PC-3 (cell line): ENCODE results near the gene SPDEF.

ENCODE experiments used
- EZH2 ChIP-seq: fragments of 300-600 bp; sonication (generic); IDR thresholded peaks from one replicate; pipeline ENCODE4 v1.6.1; 2017; ENCODE audit warnings: antibody characterized with exemption, mild to moderate bottlenecking, low read length; ENCODE audit not compliant: unreplicated experiment
- TF ChIP-seq, protein P1 (sequence below): fragments of 300-600 bp; sonication (generic); conservative IDR thresholded peaks from 2 replicates; pipeline ENCODE4 v1.5.1; 2017; ENCODE audit warnings: antibody characterized with exemption, low read depth, mild to moderate bottlenecking, low read length

- no peak for TF ChIP-seq EZH2
- TF ChIP-seq, protein P1, sequence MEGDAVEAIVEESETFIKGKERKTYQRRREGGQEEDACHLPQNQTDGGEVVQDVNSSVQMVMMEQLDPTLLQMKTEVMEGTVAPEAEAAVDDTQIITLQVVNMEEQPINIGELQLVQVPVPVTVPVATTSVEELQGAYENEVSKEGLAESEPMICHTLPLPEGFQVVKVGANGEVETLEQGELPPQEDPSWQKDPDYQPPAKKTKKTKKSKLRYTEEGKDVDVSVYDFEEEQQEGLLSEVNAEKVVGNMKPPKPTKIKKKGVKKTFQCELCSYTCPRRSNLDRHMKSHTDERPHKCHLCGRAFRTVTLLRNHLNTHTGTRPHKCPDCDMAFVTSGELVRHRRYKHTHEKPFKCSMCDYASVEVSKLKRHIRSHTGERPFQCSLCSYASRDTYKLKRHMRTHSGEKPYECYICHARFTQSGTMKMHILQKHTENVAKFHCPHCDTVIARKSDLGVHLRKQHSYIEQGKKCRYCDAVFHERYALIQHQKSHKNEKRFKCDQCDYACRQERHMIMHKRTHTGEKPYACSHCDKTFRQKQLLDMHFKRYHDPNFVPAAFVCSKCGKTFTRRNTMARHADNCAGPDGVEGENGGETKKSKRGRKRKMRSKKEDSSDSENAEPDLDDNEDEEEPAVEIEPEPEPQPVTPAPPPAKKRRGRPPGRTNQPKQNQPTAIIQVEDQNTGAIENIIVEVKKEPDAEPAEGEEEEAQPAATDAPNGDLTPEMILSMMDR = no peak
Observed at GRCh38 chr6:34549026-34549803, 6.9 kb downstream of the SPDEF start.
